GM19397 (cell line): ENCODE results near the gene PPIP5K2.
"Not testable (repeated sequence)": the region's sequence is repeated elsewhere in the genome, so short reads cannot be mapped to it uniquely, and the experiment has no call there.

ENCODE experiments used
- ATAC-seq: cut with Tn5 transposase; IDR thresholded peaks from one replicate; pipeline ENCODE4 v1.9.1; 2021; ENCODE audit warnings: mild to moderate bottlenecking, moderate library complexity; ENCODE audit not compliant: unreplicated experiment

The PPIP5K2 gene

GRCh38 chr5:103119765-103120606, at the start of gene PPIP5K2, which contains the start of gene GIN1:
TSS of gene PPIP5K2 (plus strand) at chr5:103120301. CDS start at chr5:103129590, 9,289 bp downstream.
TSS of gene GIN1 (minus strand) at chr5:103120138. CDS start at chr5:103108707, 11,431 bp downstream.
- peak; percentile 93 for ATAC-seq

GRCh38 chr5:103073500-103073899, 46.6 kb upstream of the PPIP5K2 start:
- ATAC-seq: not testable (repeated sequence)

- no peak for ATAC-seq
Measured at GRCh38 chr5:103075442-103075841, 44.7 kb upstream of the PPIP5K2 start.

- ATAC-seq: no peak
Measured at GRCh38 chr5:103079796-103080195, 40.3 kb upstream of the PPIP5K2 start.

GRCh38 chr5:103086547-103086946, 33.6 kb upstream of the PPIP5K2 start:
- ATAC-seq: no peak

- ATAC-seq: no peak
Measured at GRCh38 chr5:103089272-103089671, 30.8 kb upstream of the PPIP5K2 start.

- no peak for ATAC-seq
Measured at GRCh38 chr5:103090791-103091190, 29.3 kb upstream of the PPIP5K2 start.

- no peak for ATAC-seq
Measured at GRCh38 chr5:103092676-103093075, 27.4 kb upstream of the PPIP5K2 start.

- ATAC-seq: no peak
Measured at GRCh38 chr5:103093727-103094126, 26.4 kb upstream of the PPIP5K2 start.

GRCh38 chr5:103094737-103095136, 25.4 kb upstream of the PPIP5K2 start:
- no peak for ATAC-seq

- ATAC-seq: no peak
Measured at GRCh38 chr5:103098993-103099392, 21.1 kb upstream of the PPIP5K2 start.

GRCh38 chr5:103101079-103101750, 18.9 kb upstream of the PPIP5K2 start:
- ATAC-seq: no peak

- no peak for ATAC-seq
Measured at GRCh38 chr5:103102234-103102633, 17.9 kb upstream of the PPIP5K2 start.

GRCh38 chr5:103108086-103108485, 12.0 kb upstream of the PPIP5K2 start:
- ATAC-seq: no peak

- no peak for ATAC-seq
Measured at GRCh38 chr5:103109277-103109676, 10.8 kb upstream of the PPIP5K2 start.

GRCh38 chr5:103110403-103110802, 9.7 kb upstream of the PPIP5K2 start:
- ATAC-seq: no peak

GRCh38 chr5:103111468-103111867, 8.6 kb upstream of the PPIP5K2 start:
- no peak for ATAC-seq

GRCh38 chr5:103112910-103113309, 7.2 kb upstream of the PPIP5K2 start:
- ATAC-seq: no peak

- no peak for ATAC-seq
Measured at GRCh38 chr5:103114440-103114839, 5.7 kb upstream of the PPIP5K2 start.

GRCh38 chr5:103117471-103117991, 2.6 kb upstream of the PPIP5K2 start:
- no peak for ATAC-seq

GRCh38 chr5:103119070-103119764, 884 bp upstream of the PPIP5K2 start:
- no peak for ATAC-seq
